ENCODE measurements around the gene ANAPC7.

The ANAPC7 gene

DNA sequence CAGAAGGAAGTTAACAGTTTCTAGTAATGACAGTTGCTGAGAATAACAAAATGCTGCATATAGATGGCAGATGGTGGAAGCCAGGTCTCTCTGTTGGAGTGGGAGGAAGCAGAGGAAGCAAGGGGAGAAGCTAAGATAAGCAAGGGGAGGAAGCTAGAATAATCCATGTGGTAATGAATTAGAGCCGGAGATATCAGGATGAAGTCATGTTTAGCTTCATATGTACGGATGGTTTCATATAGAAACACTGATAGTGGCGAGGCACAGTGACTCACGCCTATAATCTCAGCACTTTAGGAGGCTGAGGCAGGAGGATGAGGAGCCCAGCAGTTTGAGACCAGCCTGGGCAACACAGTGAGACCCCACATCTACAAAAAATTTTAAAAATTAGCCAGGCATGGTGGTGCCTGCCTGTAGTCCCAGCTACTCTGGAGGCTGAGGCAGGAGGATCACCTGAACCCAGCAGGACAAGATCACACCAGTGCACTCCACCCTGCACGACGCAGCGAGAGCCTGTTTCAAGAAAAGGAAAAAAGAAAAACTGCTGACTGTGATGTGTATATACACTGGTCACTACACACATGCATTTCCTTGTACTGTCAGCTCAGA is 49.2 kb downstream of the ANAPC7 start:
- Histone ChIP-seq H3K9me3 (ENCODE audit: insufficient read depth, low read length) (no peaks in the 10 kb centered on the region), H3K36me3 (replicated peaks; ENCODE audit: low read depth, low read length) (peaks cover 20% of the 10 kb centered on the region), H3K4me1 (ENCODE audit: low read length) (no peaks in the 10 kb centered on the region), H3K79me2 (ENCODE audit: low read length) (no peaks in the 10 kb centered on the region), H3K9ac (ENCODE audit: low read length) (no peak overlapping the region), H3K4me3 (ENCODE audit: low read length) (no peak overlapping the region), H2AFZ (ENCODE audit: low read depth, low read length) (no peak overlapping the region), H3K27ac (ENCODE audit: low read length) (no peak overlapping the region), H3K27me3 (ENCODE audit: low read depth, low read length) (no peaks in the 10 kb centered on the region), H4K20me1 (ENCODE audit: insufficient read depth, low read length) (no peaks in the 10 kb centered on the region; the same call in 1 of the 2 replicates), H3K4me2 (ENCODE audit: low read length) (no peak overlapping the region)
- TF ChIP-seq EZH2phosphoT487 (IDR thresholded peaks at IDR 0.05; ENCODE audit: low read depth): no peak
- TF ChIP-seq, protein P1, sequence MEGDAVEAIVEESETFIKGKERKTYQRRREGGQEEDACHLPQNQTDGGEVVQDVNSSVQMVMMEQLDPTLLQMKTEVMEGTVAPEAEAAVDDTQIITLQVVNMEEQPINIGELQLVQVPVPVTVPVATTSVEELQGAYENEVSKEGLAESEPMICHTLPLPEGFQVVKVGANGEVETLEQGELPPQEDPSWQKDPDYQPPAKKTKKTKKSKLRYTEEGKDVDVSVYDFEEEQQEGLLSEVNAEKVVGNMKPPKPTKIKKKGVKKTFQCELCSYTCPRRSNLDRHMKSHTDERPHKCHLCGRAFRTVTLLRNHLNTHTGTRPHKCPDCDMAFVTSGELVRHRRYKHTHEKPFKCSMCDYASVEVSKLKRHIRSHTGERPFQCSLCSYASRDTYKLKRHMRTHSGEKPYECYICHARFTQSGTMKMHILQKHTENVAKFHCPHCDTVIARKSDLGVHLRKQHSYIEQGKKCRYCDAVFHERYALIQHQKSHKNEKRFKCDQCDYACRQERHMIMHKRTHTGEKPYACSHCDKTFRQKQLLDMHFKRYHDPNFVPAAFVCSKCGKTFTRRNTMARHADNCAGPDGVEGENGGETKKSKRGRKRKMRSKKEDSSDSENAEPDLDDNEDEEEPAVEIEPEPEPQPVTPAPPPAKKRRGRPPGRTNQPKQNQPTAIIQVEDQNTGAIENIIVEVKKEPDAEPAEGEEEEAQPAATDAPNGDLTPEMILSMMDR (IDR thresholded peaks at IDR 0.05; ENCODE audit: low read depth, low read length): no peak

DNA sequence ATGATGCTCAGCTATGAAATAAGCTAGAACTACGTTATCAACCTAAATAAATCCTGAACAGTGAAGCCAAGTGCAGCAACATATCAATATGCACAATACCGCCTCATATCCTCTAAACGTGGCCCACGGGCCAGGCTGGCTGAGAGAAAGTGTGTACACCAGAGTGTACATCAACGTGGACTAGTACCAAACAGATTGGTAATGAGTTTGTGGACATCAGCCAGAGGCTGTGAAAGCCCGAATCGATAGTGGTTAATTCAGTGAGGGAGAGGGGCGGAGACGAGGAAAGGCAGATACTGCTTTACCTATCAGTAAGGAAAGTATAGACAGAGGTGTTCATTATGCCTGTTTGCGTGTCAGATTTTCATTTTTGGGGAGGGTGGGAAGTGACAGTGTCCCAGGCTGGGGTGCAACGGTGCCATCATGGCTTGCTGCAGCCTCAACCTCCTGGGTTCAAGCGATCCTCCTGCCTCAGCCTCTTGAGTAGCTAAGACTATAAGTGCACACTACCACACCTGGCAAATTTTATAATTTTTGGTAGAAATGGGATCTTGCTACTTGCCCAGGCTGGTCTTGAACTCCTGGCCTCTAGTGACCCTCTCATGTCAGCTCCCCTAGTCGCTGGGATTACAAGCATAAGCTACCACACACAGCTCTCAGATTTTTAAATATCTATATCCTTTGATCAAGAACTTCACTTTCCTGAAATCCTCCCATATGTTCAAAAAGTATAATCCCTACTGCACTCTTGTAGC is 50.1 kb downstream of the ANAPC7 start:
- no peak overlapping the region for H3K4me2 ChIP-seq (ENCODE audit: low read length)
- no peaks in the 10 kb centered on the region; the same call in 1 of the 2 replicates for H4K20me1 ChIP-seq (ENCODE audit: insufficient read depth, low read length)
- H2AFZ ChIP-seq (ENCODE audit: low read depth, low read length): no peak overlapping the region
- H3K4me1 ChIP-seq (ENCODE audit: low read length): no peaks in the 10 kb centered on the region
- no peak overlapping the region for H3K9ac ChIP-seq (ENCODE audit: low read length)
- H3K4me3 ChIP-seq (ENCODE audit: low read length): no peak overlapping the region
- no peaks in the 10 kb centered on the region for H3K27me3 ChIP-seq (ENCODE audit: low read depth, low read length)
- H3K27ac ChIP-seq (ENCODE audit: low read length): no peak overlapping the region
- H3K9me3 ChIP-seq (ENCODE audit: insufficient read depth, low read length): no peaks in the 10 kb centered on the region
- H3K79me2 ChIP-seq (ENCODE audit: low read length): no peaks in the 10 kb centered on the region
- peaks cover 28% of the 10 kb centered on the region for H3K36me3 ChIP-seq (replicated peaks; ENCODE audit: low read depth, low read length)
- TF ChIP-seq, protein P1 (IDR thresholded peaks at IDR 0.05; ENCODE audit: low read depth, low read length): no peak

DNA sequence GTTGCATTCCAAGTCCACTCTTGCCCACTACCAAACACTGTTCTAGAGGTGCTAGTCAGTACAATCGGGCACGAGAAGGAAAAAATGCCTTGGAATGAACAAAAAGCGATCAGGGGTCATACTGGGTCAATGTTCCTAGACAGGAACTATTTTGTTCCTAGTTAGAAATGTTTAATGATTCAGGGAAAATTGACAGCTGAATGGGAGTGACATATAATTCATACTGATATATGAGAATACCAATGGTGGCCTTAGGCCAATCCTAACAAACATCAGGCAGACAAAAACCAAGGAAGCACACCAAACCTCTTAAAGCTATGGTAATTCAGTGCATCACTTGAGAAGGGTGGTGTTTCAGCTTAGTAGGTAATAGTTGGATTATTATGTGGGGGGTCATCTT is 51.1 kb downstream of the ANAPC7 start:
- Histone ChIP-seq H3K79me2 (ENCODE audit: low read length) (no peaks in the 10 kb centered on the region), H3K27ac (ENCODE audit: low read length) (no peak overlapping the region), H3K4me1 (ENCODE audit: low read length) (no peaks in the 10 kb centered on the region), H3K27me3 (ENCODE audit: low read depth, low read length) (no peaks in the 10 kb centered on the region), H3K36me3 (replicated peaks; ENCODE audit: low read depth, low read length) (peaks cover 38% of the 10 kb centered on the region), H4K20me1 (ENCODE audit: insufficient read depth, low read length) (no peaks in the 10 kb centered on the region; the same call in 1 of the 2 replicates), H3K4me3 (ENCODE audit: low read length) (no peak overlapping the region), H3K4me2 (ENCODE audit: low read length) (no peak overlapping the region), H2AFZ (ENCODE audit: low read depth, low read length) (no peak overlapping the region), H3K9ac (ENCODE audit: low read length) (no peak overlapping the region), H3K9me3 (ENCODE audit: insufficient read depth, low read length) (no peaks in the 10 kb centered on the region)
- TF ChIP-seq, protein P1 (IDR thresholded peaks at IDR 0.05; ENCODE audit: low read depth, low read length): no peak
- TF ChIP-seq EZH2phosphoT487 (IDR thresholded peaks at IDR 0.05; ENCODE audit: low read depth): no peak

DNA sequence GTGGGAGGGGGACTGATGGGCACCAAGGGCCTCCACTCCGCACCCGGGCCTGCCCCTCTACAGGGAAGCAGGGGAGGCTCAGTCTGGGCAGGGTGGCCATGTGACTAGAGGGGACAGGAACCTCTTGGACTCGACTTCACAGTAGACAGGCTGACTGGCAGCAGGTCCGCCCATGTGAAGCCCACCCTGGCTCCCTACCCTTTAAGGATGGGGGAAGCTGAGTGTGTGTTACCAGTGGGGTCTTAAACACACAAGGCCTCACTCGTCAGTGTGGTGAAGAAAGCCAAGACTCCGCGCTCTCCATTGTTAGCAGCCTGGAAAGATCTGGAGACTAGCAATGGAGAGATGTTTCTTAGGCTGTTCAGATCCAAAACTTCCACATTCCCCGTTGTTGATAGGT is 52.4 kb downstream of the ANAPC7 start:
- H2AFZ ChIP-seq (ENCODE audit: low read depth, low read length): no peak overlapping the region
- TF ChIP-seq, protein P1 (IDR thresholded peaks at IDR 0.05; ENCODE audit: low read depth, low read length): no peak
- TF ChIP-seq EZH2phosphoT487 (IDR thresholded peaks at IDR 0.05; ENCODE audit: low read depth): no peak
- no peak overlapping the region for H3K4me2 ChIP-seq (ENCODE audit: low read length)
- no peak overlapping the region for H3K9ac ChIP-seq (ENCODE audit: low read length)
- no peaks in the 10 kb centered on the region for H3K9me3 ChIP-seq (ENCODE audit: insufficient read depth, low read length)
- no peak overlapping the region for H3K4me3 ChIP-seq (ENCODE audit: low read length)
- no peak overlapping the region for H3K27ac ChIP-seq (ENCODE audit: low read length)
- no peaks in the 10 kb centered on the region; the same call in 1 of the 2 replicates for H4K20me1 ChIP-seq (ENCODE audit: insufficient read depth, low read length)
- peaks cover 50% of the 10 kb centered on the region for H3K36me3 ChIP-seq (replicated peaks; ENCODE audit: low read depth, low read length)
- no peaks in the 10 kb centered on the region for H3K27me3 ChIP-seq (ENCODE audit: low read depth, low read length)
- no peaks in the 10 kb centered on the region for H3K4me1 ChIP-seq (ENCODE audit: low read length)
- H3K79me2 ChIP-seq (ENCODE audit: low read length): no peaks in the 10 kb centered on the region
